Stimulated activated memory B cell treated with anti-CD40 and anti-IgM and Interleukin-4, amounts not matched to agents 10 μg/mL and 1 μg/mL and 100 μg/mL, for 72 hours (primary cell): ENCODE measurements around the gene CD28.

ENCODE experiments used
- ATAC-seq: fragments of 150-1000 bp; cut with Tn5 transposase; 2 replicates; pipeline ENCODE4 v1.10.0; 2021
- H3K27ac Mint-ChIP-seq: one replicate; pipeline ENCODE4 v1.8.0; 2022; ENCODE audit warnings: mild to moderate bottlenecking, mixed read lengths
- H3K27me3 Mint-ChIP-seq: one replicate; pipeline ENCODE4 v1.8.0; 2022; ENCODE audit warnings: mixed read lengths
- H3K36me3 Mint-ChIP-seq: one replicate; pipeline ENCODE4 v1.8.0; 2022; ENCODE audit warnings: mixed read lengths
- H3K4me1 Mint-ChIP-seq: one replicate; pipeline ENCODE4 v1.8.0; 2022; ENCODE audit warnings: mixed read lengths
- H3K4me3 Mint-ChIP-seq: one replicate; pipeline ENCODE4 v1.8.0; 2022; ENCODE audit warnings: mild to moderate bottlenecking, moderate library complexity, mixed read lengths
- H3K9me3 Mint-ChIP-seq: one replicate; pipeline ENCODE4 v1.8.0; 2022; ENCODE audit warnings: mixed read lengths

Gene CD28

GRCh38 chr2:203720915-203721672, 14.7 kb downstream of the CD28 start:
- no peaks in the 10 kb centered on the region for H3K4me1 Mint-ChIP-seq
- no peaks in the 10 kb centered on the region for H3K9me3 Mint-ChIP-seq
- no peak overlapping the region for H3K4me3 Mint-ChIP-seq
- no peak for ATAC-seq
- peaks cover 27% of the 10 kb centered on the region for H3K27me3 Mint-ChIP-seq
- H3K36me3 Mint-ChIP-seq = no peaks in the 10 kb centered on the region
- H3K27ac Mint-ChIP-seq = no peak overlapping the region

- Mint-ChIP-seq H3K4me1 (no peaks in the 10 kb centered on the region), H3K4me3 (no peak overlapping the region), H3K27me3 (peaks cover 27% of the 10 kb centered on the region), H3K27ac (no peak overlapping the region), H3K36me3 (no peaks in the 10 kb centered on the region), H3K9me3 (no peaks in the 10 kb centered on the region)
- no peak for ATAC-seq
These were observed 15.4 kb downstream of the CD28 start for GRCh38 chr2:203721781-203722300.

GRCh38 chr2:203722411-203722810, 16.0 kb downstream of the CD28 start:
- Mint-ChIP-seq H3K36me3 (no peaks in the 10 kb centered on the region), H3K4me1 (no peaks in the 10 kb centered on the region), H3K27ac (no peak overlapping the region), H3K4me3 (no peak overlapping the region), H3K9me3 (no peaks in the 10 kb centered on the region), H3K27me3 (peaks cover 27% of the 10 kb centered on the region)
- no peak for ATAC-seq

- Mint-ChIP-seq H3K4me1 (no peaks in the 10 kb centered on the region), H3K36me3 (no peaks in the 10 kb centered on the region)
- ATAC-seq = no peak
These were observed 21.9 kb downstream of the CD28 start for GRCh38 chr2:203728321-203728720.

GRCh38 chr2:203730076-203730729, 23.8 kb downstream of the CD28 start:
- no peaks in the 10 kb centered on the region for H3K4me1 Mint-ChIP-seq
- ATAC-seq = no peak
- H3K27me3 Mint-ChIP-seq = no peaks in the 10 kb centered on the region
- H3K4me3 Mint-ChIP-seq = no peak overlapping the region
- H3K9me3 Mint-ChIP-seq = no peaks in the 10 kb centered on the region
- no peaks in the 10 kb centered on the region for H3K36me3 Mint-ChIP-seq
- no peak overlapping the region for H3K27ac Mint-ChIP-seq

More at GRCh38 chr2:203728321-203728720, 21.9 kb downstream of the CD28 start:
- no peak overlapping the region for H3K27ac Mint-ChIP-seq
- no peak overlapping the region for H3K4me3 Mint-ChIP-seq
- no peaks in the 10 kb centered on the region for H3K27me3 Mint-ChIP-seq
- H3K9me3 Mint-ChIP-seq = no peaks in the 10 kb centered on the region

GRCh38 chr2:203730883-203731282, 24.4 kb downstream of the CD28 start:
- H3K27ac Mint-ChIP-seq = no peak overlapping the region
- no peak for ATAC-seq
- no peaks in the 10 kb centered on the region for H3K9me3 Mint-ChIP-seq
- no peak overlapping the region for H3K4me3 Mint-ChIP-seq
- H3K4me1 Mint-ChIP-seq = no peaks in the 10 kb centered on the region
- H3K36me3 Mint-ChIP-seq = no peaks in the 10 kb centered on the region
- no peaks in the 10 kb centered on the region for H3K27me3 Mint-ChIP-seq

- Mint-ChIP-seq H3K4me1 (no peaks in the 10 kb centered on the region), H3K27me3 (no peaks in the 10 kb centered on the region), H3K36me3 (no peaks in the 10 kb centered on the region), H3K4me3 (no peak overlapping the region), H3K9me3 (no peaks in the 10 kb centered on the region), H3K27ac (no peak overlapping the region)
- ATAC-seq = no peak
These were observed 25.9 kb downstream of the CD28 start for GRCh38 chr2:203732092-203732952.

GRCh38 chr2:203732953-203733510, 26.6 kb downstream of the CD28 start:
- Mint-ChIP-seq H3K4me3 (no peak overlapping the region), H3K27ac (no peak overlapping the region), H3K9me3 (no peaks in the 10 kb centered on the region), H3K27me3 (no peaks in the 10 kb centered on the region), H3K36me3 (no peaks in the 10 kb centered on the region), H3K4me1 (no peaks in the 10 kb centered on the region)
- no peak for ATAC-seq

- Mint-ChIP-seq H3K27me3 (no peaks in the 10 kb centered on the region), H3K9me3 (no peaks in the 10 kb centered on the region), H3K4me1 (no peaks in the 10 kb centered on the region), H3K27ac (no peak overlapping the region), H3K4me3 (no peak overlapping the region), H3K36me3 (no peaks in the 10 kb centered on the region)
- no peak for ATAC-seq
These were observed 27.2 kb downstream of the CD28 start for GRCh38 chr2:203733684-203734083.

GRCh38 chr2:203734276-203734983, 28.0 kb downstream of the CD28 start:
- H3K9me3 Mint-ChIP-seq = no peaks in the 10 kb centered on the region
- H3K27ac Mint-ChIP-seq = no peak overlapping the region
- no peaks in the 10 kb centered on the region for H3K36me3 Mint-ChIP-seq
- H3K4me3 Mint-ChIP-seq = no peak overlapping the region
- H3K27me3 Mint-ChIP-seq = no peaks in the 10 kb centered on the region
- no peaks in the 10 kb centered on the region for H3K4me1 Mint-ChIP-seq
- no peak for ATAC-seq

GRCh38 chr2:203737360-203737759, 30.9 kb downstream of the CD28 start:
- Mint-ChIP-seq H3K9me3 (no peaks in the 10 kb centered on the region), H3K36me3 (no peaks in the 10 kb centered on the region), H3K4me1 (no peaks in the 10 kb centered on the region), H3K27me3 (no peaks in the 10 kb centered on the region), H3K4me3 (no peak overlapping the region), H3K27ac (no peak overlapping the region)
- no peak for ATAC-seq

- Mint-ChIP-seq H3K36me3 (no peaks in the 10 kb centered on the region), H3K4me1 (no peaks in the 10 kb centered on the region), H3K27ac (no peak overlapping the region), H3K4me3 (no peak overlapping the region), H3K27me3 (no peaks in the 10 kb centered on the region), H3K9me3 (no peaks in the 10 kb centered on the region)
- ATAC-seq = no peak
These were observed 32.9 kb downstream of the CD28 start for GRCh38 chr2:203739351-203739750.

- Mint-ChIP-seq H3K9me3 (peaks cover 3% of the 10 kb centered on the region), H3K4me1 (no peaks in the 10 kb centered on the region), H3K36me3 (no peaks in the 10 kb centered on the region), H3K27ac (no peak overlapping the region), H3K27me3 (no peaks in the 10 kb centered on the region), H3K4me3 (no peak overlapping the region)
- no peak for ATAC-seq
These were observed 34.4 kb downstream of the CD28 start for GRCh38 chr2:203740871-203741281.

- H3K27ac Mint-ChIP-seq = no peak overlapping the region
- peaks cover 3% of the 10 kb centered on the region for H3K9me3 Mint-ChIP-seq
- H3K4me1 Mint-ChIP-seq = no peaks in the 10 kb centered on the region
- no peaks in the 10 kb centered on the region for H3K27me3 Mint-ChIP-seq
- H3K36me3 Mint-ChIP-seq = no peaks in the 10 kb centered on the region
- no peak for ATAC-seq
- H3K4me3 Mint-ChIP-seq = no peak overlapping the region
These were observed 35.1 kb downstream of the CD28 start for GRCh38 chr2:203741566-203741965.
